AG04449 (cell line): ENCODE measurements around the gene MPV17L.
"Not testable (repeated sequence)": the region's sequence is repeated elsewhere in the genome, so short reads cannot be mapped to it uniquely, and the experiment has no call there.

ENCODE experiments used
- CTCF ChIA-PET: fragments of 350-600 bp; formaldehyde crosslinking; extraction: SDS; loops from one replicate; lab custom pipeline; 2021; ENCODE audit warnings: antibody characterized with exemption; lab: Yijun Ruan, JAX
- POLR2A ChIA-PET: fragments of 400-600, 350-600 bp; formaldehyde crosslinking; extraction: SDS; loops from one replicate; lab custom pipeline; 2020; ENCODE audit warnings: antibody characterized with exemption, inconsistent platforms; lab: Yijun Ruan, JAX
- DNase-seq: peaks from one replicate; pipeline ENCODE4 v3.0.0-alpha.2; 2010; ENCODE audit warnings: low read depth, low spot score
- H3K4me3 ChIP-seq: 2 replicates; pipeline ENCODE4 v1.5.1; 2011; ENCODE audit warnings: low read depth, mild to moderate bottlenecking, control low read depth, low read length
- TF ChIP-seq, protein P1 (sequence below): IDR thresholded peaks from one replicate; pipeline ENCODE4 v1.5.1; 2011; ENCODE audit warnings: mild to moderate bottlenecking, moderate library complexity, low read length, control low read depth, inconsistent platforms; ENCODE audit not compliant: insufficient read depth; ENCODE audit errors: missing control alignments

The MPV17L gene

DNA sequence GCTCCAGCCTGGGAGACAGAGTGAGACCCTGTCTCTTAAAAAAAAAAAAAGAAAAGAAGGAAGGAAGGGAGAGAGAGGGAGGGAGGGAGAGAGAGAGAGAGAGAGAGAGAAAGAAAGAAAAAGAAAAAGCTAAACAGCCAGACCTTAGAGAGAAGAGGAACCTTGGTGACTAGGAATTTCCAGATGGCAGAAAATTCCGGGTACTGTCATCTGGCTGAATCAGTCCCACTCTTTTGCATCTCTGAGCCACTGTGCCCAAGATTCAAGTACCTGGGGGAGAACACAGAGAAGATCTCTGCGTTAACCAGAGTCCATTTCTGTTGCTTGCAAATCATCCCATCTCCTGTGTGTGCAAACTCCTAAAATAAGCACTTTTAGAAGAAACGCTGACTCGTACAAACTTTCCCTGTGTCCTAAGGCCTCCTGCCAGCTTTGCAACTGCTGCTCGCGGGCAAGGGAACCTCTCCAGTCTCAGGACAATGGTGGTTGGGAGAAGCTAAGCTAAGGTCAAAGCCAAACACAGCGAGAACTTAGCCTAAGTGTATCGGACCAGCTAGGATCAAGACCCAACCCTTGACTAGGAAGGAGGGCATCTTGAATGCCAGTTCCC is 56.8 kb downstream of the MPV17L start:
- no peak for DNase-seq
- H3K4me3 ChIP-seq: no peak overlapping the region
- CTCF ChIA-PET: interaction anchor here (0.7 to 2.2 kb wide), 3 partner anchors 9 to 25 kb away, joined by 3 to 10 read pairs (median 5); no protein-coding TSS in a partner anchor
- POLR2A ChIA-PET: no interaction called here
- TF ChIP-seq, protein P1, sequence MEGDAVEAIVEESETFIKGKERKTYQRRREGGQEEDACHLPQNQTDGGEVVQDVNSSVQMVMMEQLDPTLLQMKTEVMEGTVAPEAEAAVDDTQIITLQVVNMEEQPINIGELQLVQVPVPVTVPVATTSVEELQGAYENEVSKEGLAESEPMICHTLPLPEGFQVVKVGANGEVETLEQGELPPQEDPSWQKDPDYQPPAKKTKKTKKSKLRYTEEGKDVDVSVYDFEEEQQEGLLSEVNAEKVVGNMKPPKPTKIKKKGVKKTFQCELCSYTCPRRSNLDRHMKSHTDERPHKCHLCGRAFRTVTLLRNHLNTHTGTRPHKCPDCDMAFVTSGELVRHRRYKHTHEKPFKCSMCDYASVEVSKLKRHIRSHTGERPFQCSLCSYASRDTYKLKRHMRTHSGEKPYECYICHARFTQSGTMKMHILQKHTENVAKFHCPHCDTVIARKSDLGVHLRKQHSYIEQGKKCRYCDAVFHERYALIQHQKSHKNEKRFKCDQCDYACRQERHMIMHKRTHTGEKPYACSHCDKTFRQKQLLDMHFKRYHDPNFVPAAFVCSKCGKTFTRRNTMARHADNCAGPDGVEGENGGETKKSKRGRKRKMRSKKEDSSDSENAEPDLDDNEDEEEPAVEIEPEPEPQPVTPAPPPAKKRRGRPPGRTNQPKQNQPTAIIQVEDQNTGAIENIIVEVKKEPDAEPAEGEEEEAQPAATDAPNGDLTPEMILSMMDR: no peak

DNA sequence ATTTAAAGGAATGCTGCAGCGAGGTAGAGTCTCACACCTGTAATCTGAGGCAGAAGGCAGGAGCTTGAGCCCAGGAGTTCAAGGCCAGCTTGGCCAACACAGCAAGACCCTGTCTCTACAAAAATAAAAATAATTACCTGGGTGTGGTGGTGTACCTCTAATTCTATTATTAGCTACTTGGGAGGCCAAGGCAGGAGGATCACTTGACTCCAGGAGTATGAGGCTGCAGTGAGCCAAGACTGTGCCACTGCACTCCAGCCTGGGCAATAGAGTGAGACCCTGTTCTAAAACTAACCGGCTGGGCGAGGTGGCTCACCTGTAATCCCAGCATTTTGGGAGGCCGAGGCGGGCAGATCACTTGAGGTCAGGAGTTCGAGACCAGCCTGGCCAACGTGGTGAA is 57.7 kb downstream of the MPV17L start:
- H3K4me3 ChIP-seq, DNase-seq, POLR2A ChIA-PET: not testable (repeated sequence)
- CTCF ChIA-PET: interaction anchor here (1.0 to 2.2 kb wide), 3 partner anchors 8 to 25 kb away, joined by 3 to 10 read pairs (median 5); no protein-coding TSS in a partner anchor

DNA sequence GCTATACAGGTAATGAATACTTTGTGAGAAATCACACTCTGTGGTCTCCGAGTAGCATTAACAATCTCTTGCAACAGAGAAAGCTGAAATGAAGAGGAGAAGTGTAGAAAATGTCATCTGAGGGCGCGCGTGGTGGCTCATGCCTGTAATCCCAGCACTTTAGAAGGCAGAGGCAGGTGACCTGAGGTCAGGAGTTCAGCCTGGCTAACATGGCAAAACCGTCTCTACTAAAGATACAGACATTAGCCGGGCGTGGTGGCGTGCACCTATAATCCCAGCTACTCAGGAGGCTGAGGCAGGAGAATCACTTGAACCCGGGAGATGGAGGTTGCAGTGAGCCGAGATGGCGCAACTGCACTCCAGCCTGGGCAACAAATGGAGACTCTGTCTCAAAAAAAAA is 59.4 kb downstream of the MPV17L start:
- POLR2A ChIA-PET, DNase-seq: not testable (repeated sequence)

DNA sequence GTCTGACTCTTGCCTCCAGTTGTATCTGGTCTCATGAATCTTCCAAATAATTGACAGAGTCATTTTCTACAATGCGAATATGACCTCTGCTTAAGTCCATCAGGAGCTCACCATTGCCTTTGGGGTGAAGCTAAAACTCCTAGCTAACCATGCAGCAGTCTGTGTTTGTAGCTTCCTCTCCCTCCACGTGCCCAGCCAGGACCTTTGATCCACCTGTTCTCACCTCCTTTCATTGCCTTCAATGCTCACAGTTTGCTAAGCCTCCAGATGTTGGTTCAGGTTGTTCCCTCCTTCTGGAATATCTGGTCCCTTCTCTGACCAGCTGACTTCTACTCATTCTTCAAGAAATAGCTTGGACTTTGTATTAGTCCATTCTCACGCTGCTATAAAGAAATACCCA is 61.8 kb downstream of the MPV17L start:
- H3K4me3 ChIP-seq: no peak overlapping the region
- TF ChIP-seq, protein P1: no peak
- POLR2A ChIA-PET: no interaction called here
- no peak for DNase-seq
- CTCF ChIA-PET: interaction anchor here (0.8 to 1.2 kb wide), 3 partner anchors 20 to 31 kb away, joined by 3 to 4 read pairs (median 3); no protein-coding TSS in a partner anchor

More for the DNA sequence above, 59.4 kb downstream of the MPV17L start:
- CTCF ChIA-PET, H3K4me3 ChIP-seq: not testable (repeated sequence)

DNA sequence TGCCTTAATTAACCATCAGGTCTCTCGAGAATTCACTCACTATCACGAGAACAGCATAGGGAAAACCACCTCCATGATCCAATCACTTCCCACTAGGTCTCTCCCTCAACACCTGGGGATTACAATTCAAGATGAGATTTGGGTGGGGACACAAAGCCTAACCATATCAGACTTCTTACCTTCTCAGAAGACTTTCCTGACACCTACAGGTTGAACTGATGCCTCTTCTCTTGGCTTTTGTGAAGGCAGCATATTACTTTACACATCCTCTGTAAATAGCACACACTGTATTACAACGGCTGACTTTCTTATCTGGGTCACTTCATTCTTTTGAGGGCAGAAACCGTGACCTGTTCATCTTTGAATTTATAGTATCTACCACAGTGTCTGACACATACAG is 62.4 kb downstream of the MPV17L start:
- no peak overlapping the region for H3K4me3 ChIP-seq
- no peak for DNase-seq
- TF ChIP-seq, protein P1: no peak
- ChIA-PET CTCF (interaction anchor here (1.1 to 1.2 kb wide), 2 partner anchors 30 to 32 kb away, joined by 3 to 4 read pairs; no protein-coding TSS in a partner anchor), POLR2A (no interaction called here)

DNA sequence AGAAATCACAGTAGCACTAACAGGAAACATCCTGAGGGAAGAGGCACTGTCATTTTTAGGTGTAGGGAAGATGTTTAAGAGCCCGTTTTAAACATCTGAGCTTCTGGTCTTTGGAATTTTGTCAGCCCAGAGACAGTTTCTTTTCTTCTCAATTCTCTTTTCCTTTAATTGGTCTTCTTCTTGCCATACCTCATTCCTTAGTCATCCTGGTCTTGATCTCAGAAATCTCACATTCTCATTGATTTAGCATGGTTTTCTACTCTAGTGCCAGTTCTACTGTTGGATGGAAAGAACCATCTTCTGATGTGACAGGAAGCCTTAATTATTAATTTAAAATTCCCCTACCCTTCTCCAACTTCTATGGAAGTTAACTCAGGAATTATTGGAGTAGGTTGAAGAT is 64.2 kb downstream of the MPV17L start:
- TF ChIP-seq, protein P1: no peak
- no peak overlapping the region for H3K4me3 ChIP-seq
- ChIA-PET POLR2A (no interaction called here), CTCF (interaction anchor here (1.2 kb wide), 1 partner anchor 15 kb away, joined by 3 read pairs; no protein-coding TSS in a partner anchor)
- no peak for DNase-seq

DNA sequence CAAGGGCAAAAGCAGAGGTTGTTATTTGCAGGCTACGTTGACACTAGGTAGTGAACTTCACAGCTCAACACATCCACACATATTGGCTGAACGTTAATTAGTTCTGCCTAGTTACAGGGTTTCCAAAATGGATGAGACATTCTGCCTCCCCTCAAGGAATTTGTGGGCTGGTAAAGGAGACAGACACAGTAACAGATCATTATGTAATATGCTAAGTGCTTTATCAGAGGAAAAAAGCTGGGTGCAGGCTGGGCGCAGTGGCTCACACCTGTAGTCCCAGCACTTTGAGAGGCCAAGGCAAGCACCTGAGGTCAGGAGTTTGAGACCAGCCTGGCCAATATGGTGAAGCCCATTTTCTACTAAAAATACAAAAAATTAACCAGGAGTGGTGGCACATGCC is 65.0 kb downstream of the MPV17L start:
- no peak overlapping the region for H3K4me3 ChIP-seq
- TF ChIP-seq, protein P1: no peak
- DNase-seq: no peak
- ChIA-PET POLR2A (no interaction called here), CTCF (interaction anchor here (1.4 kb wide), 1 partner anchor 20 kb away, joined by 3 read pairs; no protein-coding TSS in a partner anchor)
